NOMO-1 treated with DMSO at 0.1 percent for 48 hours (cell line): ENCODE results near the gene PIBF1.
"Not testable (repeated sequence)": the region's sequence is repeated elsewhere in the genome, so short reads cannot be mapped to it uniquely, and the experiment has no call there.

ENCODE experiments used
- DNase-seq: peaks from one replicate; lab custom pipeline; 2025; ENCODE audit not compliant: unreplicated experiment; lab: John Stamatoyannopoulos, UW

The PIBF1 gene

GRCh38 chr13:72908416-72908815 is 126.5 kb downstream of the PIBF1 start:
- no peak for DNase-seq

GRCh38 chr13:72911981-72912380 is 130.0 kb downstream of the PIBF1 start:
- no peak for DNase-seq

- no peak for DNase-seq
Observed at GRCh38 chr13:72920097-72920496, 138.2 kb downstream of the PIBF1 start.

- DNase-seq: no peak
Observed at GRCh38 chr13:72931311-72931710, 149.4 kb downstream of the PIBF1 start.

- DNase-seq: no peak
Observed at GRCh38 chr13:72932250-72932649, 150.3 kb downstream of the PIBF1 start.

GRCh38 chr13:72946267-72946666 is 164.3 kb downstream of the PIBF1 start:
- not testable (repeated sequence) for DNase-seq

GRCh38 chr13:72952529-72953141 is 170.7 kb downstream of the PIBF1 start:
- DNase-seq: no peak

GRCh38 chr13:72953391-72953965 is 171.5 kb downstream of the PIBF1 start:
- no peak for DNase-seq

GRCh38 chr13:72959643-72960042 is 177.7 kb downstream of the PIBF1 start:
- no peak for DNase-seq

GRCh38 chr13:72960114-72960513 is 178.2 kb downstream of the PIBF1 start:
- DNase-seq: no peak

GRCh38 chr13:72960541-72960940 is 178.6 kb downstream of the PIBF1 start:
- no peak for DNase-seq

- peak; percentile 81 for DNase-seq
Observed at GRCh38 chr13:72963762-72964161, 181.8 kb downstream of the PIBF1 start.

GRCh38 chr13:72970301-72970880 is 188.5 kb downstream of the PIBF1 start:
- no peak for DNase-seq

GRCh38 chr13:72970956-72971355 is 189.0 kb downstream of the PIBF1 start:
- no peak for DNase-seq

GRCh38 chr13:72973234-72973633 is 191.3 kb downstream of the PIBF1 start:
- no peak for DNase-seq

GRCh38 chr13:72983085-72983768 is 201.3 kb downstream of the PIBF1 start:
- DNase-seq: no peak

- no peak for DNase-seq
Observed at GRCh38 chr13:72985610-72986009, 203.7 kb downstream of the PIBF1 start.

- no peak for DNase-seq
Observed at GRCh38 chr13:72986197-72986596, 204.3 kb downstream of the PIBF1 start.

GRCh38 chr13:72990953-72991352 is 209.0 kb downstream of the PIBF1 start:
- no peak for DNase-seq

- DNase-seq: no peak
Observed at GRCh38 chr13:72998012-72998411, 216.1 kb downstream of the PIBF1 start.

GRCh38 chr13:73000027-73000674 is 218.2 kb downstream of the PIBF1 start:
- DNase-seq: peak; percentile 87

GRCh38 chr13:73001971-73002370 is 220.0 kb downstream of the PIBF1 start:
- DNase-seq: no peak
